Measurements from ENCODE around the gene SMAD1.

Gene SMAD1

DNA sequence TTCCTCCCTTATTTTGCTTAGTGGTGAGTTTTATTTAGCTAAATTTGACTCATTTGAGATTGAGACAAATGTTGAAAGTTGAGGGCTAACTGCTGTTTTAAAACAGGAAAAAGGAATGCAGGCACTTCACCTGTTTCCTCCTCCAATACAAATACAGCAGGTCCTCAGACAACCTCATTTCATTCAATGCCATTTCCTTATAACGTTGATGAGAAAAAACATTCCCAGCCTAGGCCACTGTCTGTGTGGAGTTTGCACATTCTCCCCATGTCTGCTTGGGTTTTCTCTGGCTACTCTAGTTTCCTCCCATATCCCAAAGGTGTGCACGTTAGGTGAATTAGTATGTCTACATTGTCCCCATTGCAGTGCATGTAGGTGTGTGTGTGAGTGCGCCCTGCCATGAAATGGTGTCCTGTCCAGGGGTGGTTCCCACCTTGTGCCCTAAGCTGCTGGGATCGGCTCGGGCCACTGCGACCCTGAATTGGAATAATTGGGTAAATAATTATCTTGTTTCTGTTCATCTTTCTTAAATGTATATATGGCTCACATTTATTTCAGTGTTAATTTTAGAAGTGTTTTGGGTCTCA is 21.9 kb downstream of the SMAD1 start:
- peaks cover 53% of the 10 kb centered on the region for H3K36me3 ChIP-seq (ENCODE audit: control insufficient read depth, low read length)
- no peaks in the 10 kb centered on the region for H3K9me3 ChIP-seq (ENCODE audit: control insufficient read depth, insufficient read depth, low read length)
- no peaks in the 10 kb centered on the region for H4K20me1 ChIP-seq (ENCODE audit: control insufficient read depth, insufficient read depth, low read depth, low read length)
- H3K9me2 ChIP-seq (replicated peaks; ENCODE audit: control insufficient read depth, low read length), result no peaks in the 10 kb centered on the region
- H3K27ac ChIP-seq (ENCODE audit: low read depth, low read length), result peak overlapping the region; percentile 98
- peak overlapping the region; percentile 66 for H3K4me3 ChIP-seq (ENCODE audit: low read length)
- peaks cover 41% of the 10 kb centered on the region for H3F3A ChIP-seq (ENCODE audit: control insufficient read depth, insufficient read depth)
- peak overlapping the region; percentile 81 for H3K4me2 ChIP-seq (ENCODE audit: low read length)
- TF ChIP-seq EZH2phosphoT487 (IDR thresholded peaks at IDR 0.05; ENCODE audit: borderline replicate concordance, low read length), result no peak
- TF ChIP-seq, protein P1, sequence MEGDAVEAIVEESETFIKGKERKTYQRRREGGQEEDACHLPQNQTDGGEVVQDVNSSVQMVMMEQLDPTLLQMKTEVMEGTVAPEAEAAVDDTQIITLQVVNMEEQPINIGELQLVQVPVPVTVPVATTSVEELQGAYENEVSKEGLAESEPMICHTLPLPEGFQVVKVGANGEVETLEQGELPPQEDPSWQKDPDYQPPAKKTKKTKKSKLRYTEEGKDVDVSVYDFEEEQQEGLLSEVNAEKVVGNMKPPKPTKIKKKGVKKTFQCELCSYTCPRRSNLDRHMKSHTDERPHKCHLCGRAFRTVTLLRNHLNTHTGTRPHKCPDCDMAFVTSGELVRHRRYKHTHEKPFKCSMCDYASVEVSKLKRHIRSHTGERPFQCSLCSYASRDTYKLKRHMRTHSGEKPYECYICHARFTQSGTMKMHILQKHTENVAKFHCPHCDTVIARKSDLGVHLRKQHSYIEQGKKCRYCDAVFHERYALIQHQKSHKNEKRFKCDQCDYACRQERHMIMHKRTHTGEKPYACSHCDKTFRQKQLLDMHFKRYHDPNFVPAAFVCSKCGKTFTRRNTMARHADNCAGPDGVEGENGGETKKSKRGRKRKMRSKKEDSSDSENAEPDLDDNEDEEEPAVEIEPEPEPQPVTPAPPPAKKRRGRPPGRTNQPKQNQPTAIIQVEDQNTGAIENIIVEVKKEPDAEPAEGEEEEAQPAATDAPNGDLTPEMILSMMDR (IDR thresholded peaks at IDR 0.05; ENCODE audit: low read depth, low read length, poor library complexity, severe bottlenecking), result no peak
- H3K27me3 ChIP-seq (ENCODE audit: control insufficient read depth, low read length), result no peaks in the 10 kb centered on the region
- peaks cover 87% of the 10 kb centered on the region for H3K79me2 ChIP-seq (ENCODE audit: control insufficient read depth, low read length)
- peaks cover 99% of the 10 kb centered on the region for H3K4me1 ChIP-seq (ENCODE audit: control insufficient read depth, low read length)

DNA sequence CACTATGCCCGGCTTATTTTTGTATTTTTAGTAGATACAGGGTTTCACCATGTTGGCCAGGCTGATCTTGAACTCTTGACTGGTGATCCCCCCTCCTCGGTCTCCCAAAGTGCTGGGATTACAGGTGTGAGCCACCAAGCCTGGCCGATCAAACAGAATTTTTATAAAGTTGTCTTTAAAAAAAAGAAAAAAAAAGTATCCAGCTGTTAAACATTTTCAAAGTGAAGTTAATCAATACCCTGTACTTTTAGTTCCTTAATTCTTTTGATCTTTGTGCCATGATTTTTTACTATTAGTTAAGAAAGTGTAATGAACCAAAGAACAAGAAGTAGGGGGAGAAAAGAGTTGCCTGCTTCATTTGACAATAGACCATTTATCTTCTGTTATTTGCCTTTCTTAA is 24.3 kb downstream of the SMAD1 start:
- no peak overlapping the region for H3K4me3 ChIP-seq (ENCODE audit: low read length)
- peak overlapping the region; percentile 51; the same call in 1 of the 2 replicates for H3K4me2 ChIP-seq (ENCODE audit: low read length)
- H3K9me3 ChIP-seq (ENCODE audit: control insufficient read depth, insufficient read depth, low read length), result 0 out of 2 replicates have a peak, but pooled peaks cover 3% of the 10 kb centered on the region
- no peaks in the 10 kb centered on the region for H4K20me1 ChIP-seq (ENCODE audit: control insufficient read depth, insufficient read depth, low read depth, low read length)
- H3K79me2 ChIP-seq (ENCODE audit: control insufficient read depth, low read length), result peaks cover 94% of the 10 kb centered on the region
- peak overlapping the region; percentile 98 for H3K27ac ChIP-seq (ENCODE audit: low read depth, low read length)
- no peaks in the 10 kb centered on the region for H3K27me3 ChIP-seq (ENCODE audit: control insufficient read depth, low read length)
- H3K4me1 ChIP-seq (ENCODE audit: control insufficient read depth, low read length), result peaks cover 97% of the 10 kb centered on the region
- H3K36me3 ChIP-seq (ENCODE audit: control insufficient read depth, low read length), result peaks cover 47% of the 10 kb centered on the region
- no peaks in the 10 kb centered on the region for H3K9me2 ChIP-seq (replicated peaks; ENCODE audit: control insufficient read depth, low read length)
- peaks cover 20% of the 10 kb centered on the region for H3F3A ChIP-seq (ENCODE audit: control insufficient read depth, insufficient read depth)
- TF ChIP-seq EZH2phosphoT487 (IDR thresholded peaks at IDR 0.05; ENCODE audit: borderline replicate concordance, low read length), result no peak
- TF ChIP-seq, protein P1 (IDR thresholded peaks at IDR 0.05; ENCODE audit: low read depth, low read length, poor library complexity, severe bottlenecking), result no peak

DNA sequence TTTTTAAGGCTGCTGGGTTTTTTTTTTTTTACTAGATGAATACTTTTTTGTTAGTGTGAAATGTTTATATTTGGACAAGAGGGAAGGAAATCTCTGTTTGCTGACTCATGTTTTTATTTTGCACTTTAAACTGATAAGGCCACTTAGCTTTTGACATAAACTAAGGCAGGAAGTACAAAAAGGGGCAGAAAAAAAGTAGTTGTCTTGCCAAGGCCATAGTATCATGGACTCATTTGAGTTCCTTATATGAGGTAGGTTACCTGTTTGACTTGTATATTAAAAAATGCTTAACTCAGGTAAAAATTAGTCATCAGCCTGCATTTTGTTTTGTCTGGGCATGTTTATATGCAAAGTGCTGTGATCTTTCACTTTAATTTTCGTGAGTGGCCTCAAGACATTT is 26.0 kb downstream of the SMAD1 start:
- peaks cover 7% of the 10 kb centered on the region for H3F3A ChIP-seq (ENCODE audit: control insufficient read depth, insufficient read depth)
- peak overlapping the region; percentile 51 for H3K4me2 ChIP-seq (ENCODE audit: low read length)
- peak overlapping the region; percentile 98 for H3K27ac ChIP-seq (ENCODE audit: low read depth, low read length)
- H3K36me3 ChIP-seq (ENCODE audit: control insufficient read depth, low read length), result peaks cover 56% of the 10 kb centered on the region
- TF ChIP-seq, protein P1 (IDR thresholded peaks at IDR 0.05; ENCODE audit: low read depth, low read length, poor library complexity, severe bottlenecking), result no peak
- no peak for TF ChIP-seq EZH2phosphoT487 (IDR thresholded peaks at IDR 0.05; ENCODE audit: borderline replicate concordance, low read length)
- peak overlapping the region; percentile 42 for H3K4me3 ChIP-seq (ENCODE audit: low read length)
- H4K20me1 ChIP-seq (ENCODE audit: control insufficient read depth, insufficient read depth, low read depth, low read length), result no peaks in the 10 kb centered on the region
- H3K9me3 ChIP-seq (ENCODE audit: control insufficient read depth, insufficient read depth, low read length), result peaks cover 17% of the 10 kb centered on the region; the same call in 1 of the 2 replicates
- peaks cover 100% of the 10 kb centered on the region for H3K79me2 ChIP-seq (ENCODE audit: control insufficient read depth, low read length)
- peaks cover 82% of the 10 kb centered on the region for H3K4me1 ChIP-seq (ENCODE audit: control insufficient read depth, low read length)
- H3K9me2 ChIP-seq (replicated peaks; ENCODE audit: control insufficient read depth, low read length), result no peaks in the 10 kb centered on the region
- no peaks in the 10 kb centered on the region for H3K27me3 ChIP-seq (ENCODE audit: control insufficient read depth, low read length)

Measured in DOHH2 (cell line).